OCI-LY3 (cell line): ENCODE results near the gene MYL3.

ENCODE experiments used
- H2AFZ ChIP-seq: fragments of 200-600, 300-600 bp; shearing (Covaris generic); 2 replicates; pipeline ENCODE4 v1.6.0; 2014; ENCODE audit warnings: antibody characterized with exemption, low read depth, low read length
- H3K27ac ChIP-seq: fragments of 200-600, 300-600 bp; sonication (generic); 2 replicates; pipeline ENCODE4 v1.5.1; 2014; ENCODE audit warnings: mild to moderate bottlenecking, low read length, moderate library complexity, mixed read lengths
- H3K27me3 ChIP-seq: fragments of 200-600, 300-600 bp; sonication (generic); 2 replicates; pipeline ENCODE4 v1.6.1; 2014; ENCODE audit warnings: low read depth, low read length, mixed read lengths
- H3K36me3 ChIP-seq: fragments of 200-600, 300-600 bp; sonication (generic); replicated peaks from 2 replicates; pipeline ENCODE3; 2014; ENCODE audit warnings: low read depth, low read length, mixed read lengths
- H3K4me1 ChIP-seq: fragments of 300-600, 200-600 bp; sonication (generic); 2 replicates; pipeline ENCODE4 v1.6.1; 2014; ENCODE audit warnings: low read length, mixed read lengths
- H3K4me2 ChIP-seq: fragments of 200-600, 300-600 bp; sonication (generic); 2 replicates; pipeline ENCODE4 v1.6.1; 2014; ENCODE audit warnings: low read length, mixed read lengths
- H3K4me3 ChIP-seq: fragments of 300-600, 200-600 bp; sonication (generic); 2 replicates; pipeline ENCODE4 v1.5.1; 2014; ENCODE audit warnings: antibody characterized with exemption, mild to moderate bottlenecking, low read length, moderate library complexity
- H3K79me2 ChIP-seq: fragments of 300-600, 200-600 bp; shearing (Covaris generic); 2 replicates; pipeline ENCODE4 v1.6.1; 2014; ENCODE audit warnings: mild to moderate bottlenecking, low read length, mixed read lengths
- H3K9ac ChIP-seq: fragments of 300-600, 200-600 bp; shearing (Covaris generic); 2 replicates; pipeline ENCODE4 v1.6.0; 2014; ENCODE audit warnings: mild to moderate bottlenecking, low read length, moderate library complexity
- H3K9me3 ChIP-seq: fragments of 200-600, 300-600 bp; shearing (Covaris generic); 2 replicates; pipeline ENCODE4 v1.6.1; 2014; ENCODE audit warnings: low read length, mixed read lengths; ENCODE audit not compliant: insufficient read depth
- H4K20me1 ChIP-seq: fragments of 200-600, 300-600 bp; sonication (generic); 2 replicates; pipeline ENCODE4 v1.6.1; 2016; ENCODE audit warnings: low read length, mixed read lengths; ENCODE audit not compliant: insufficient read depth
- EZH2phosphoT487 ChIP-seq: fragments of 200-600 bp; shearing (Covaris generic); IDR thresholded peaks from 2 replicates; pipeline ENCODE4 v1.6.1; 2018; ENCODE audit warnings: antibody characterized with exemption, mixed run types, low read depth
- TF ChIP-seq, protein P1 (sequence below): fragments of 200-600, 300-600 bp; sonication (generic); IDR thresholded peaks from 2 replicates; pipeline ENCODE4 v1.5.1; 2014; ENCODE audit warnings: antibody characterized with exemption, low read length, low read depth

Gene MYL3

DNA sequence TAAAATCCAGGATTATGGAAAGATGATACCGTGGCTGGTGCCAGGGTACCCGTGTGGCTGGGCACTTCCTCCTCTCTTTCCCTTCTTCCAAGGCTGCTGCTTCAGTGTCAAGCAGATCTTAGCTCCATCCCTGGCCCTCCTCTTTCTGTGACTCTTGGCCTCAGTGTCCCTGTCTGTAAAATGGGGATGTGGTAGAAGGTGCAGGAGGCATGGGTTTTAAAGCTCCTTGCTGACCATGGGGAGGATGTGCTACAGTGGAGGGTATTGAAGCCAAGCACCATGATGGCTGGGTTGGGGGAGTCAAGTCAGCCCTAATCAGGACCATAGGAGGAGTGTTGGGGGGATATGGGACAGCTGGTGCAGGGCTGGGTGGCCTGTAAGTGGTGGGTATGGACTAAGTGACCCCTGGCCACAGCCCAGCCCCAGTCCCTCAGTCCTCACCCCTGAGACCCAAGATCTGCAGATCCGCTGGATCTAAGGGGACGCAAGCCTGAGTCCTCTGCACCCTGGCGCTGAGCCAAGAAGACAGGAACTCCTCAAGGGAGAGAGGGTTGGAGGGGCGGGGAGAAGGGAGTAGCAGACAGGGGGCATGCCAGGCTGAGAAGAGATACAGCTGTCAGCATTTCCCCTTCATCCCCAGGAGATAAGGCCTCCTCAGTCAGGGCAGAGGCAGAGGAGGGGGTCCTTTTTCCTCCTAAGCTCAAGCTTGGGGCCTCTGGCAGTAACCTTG is 26.3 kb upstream of the MYL3 start:
- H3K4me2 ChIP-seq = no peak overlapping the region
- peaks cover 20% of the 10 kb centered on the region for H3K27me3 ChIP-seq
- no peak overlapping the region for H3K4me3 ChIP-seq
- H3K9ac ChIP-seq = no peak overlapping the region
- no peaks in the 10 kb centered on the region for H3K79me2 ChIP-seq
- TF ChIP-seq, protein P1, sequence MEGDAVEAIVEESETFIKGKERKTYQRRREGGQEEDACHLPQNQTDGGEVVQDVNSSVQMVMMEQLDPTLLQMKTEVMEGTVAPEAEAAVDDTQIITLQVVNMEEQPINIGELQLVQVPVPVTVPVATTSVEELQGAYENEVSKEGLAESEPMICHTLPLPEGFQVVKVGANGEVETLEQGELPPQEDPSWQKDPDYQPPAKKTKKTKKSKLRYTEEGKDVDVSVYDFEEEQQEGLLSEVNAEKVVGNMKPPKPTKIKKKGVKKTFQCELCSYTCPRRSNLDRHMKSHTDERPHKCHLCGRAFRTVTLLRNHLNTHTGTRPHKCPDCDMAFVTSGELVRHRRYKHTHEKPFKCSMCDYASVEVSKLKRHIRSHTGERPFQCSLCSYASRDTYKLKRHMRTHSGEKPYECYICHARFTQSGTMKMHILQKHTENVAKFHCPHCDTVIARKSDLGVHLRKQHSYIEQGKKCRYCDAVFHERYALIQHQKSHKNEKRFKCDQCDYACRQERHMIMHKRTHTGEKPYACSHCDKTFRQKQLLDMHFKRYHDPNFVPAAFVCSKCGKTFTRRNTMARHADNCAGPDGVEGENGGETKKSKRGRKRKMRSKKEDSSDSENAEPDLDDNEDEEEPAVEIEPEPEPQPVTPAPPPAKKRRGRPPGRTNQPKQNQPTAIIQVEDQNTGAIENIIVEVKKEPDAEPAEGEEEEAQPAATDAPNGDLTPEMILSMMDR = no peak
- no peak for TF ChIP-seq EZH2phosphoT487
- H2AFZ ChIP-seq = no peak overlapping the region
- H3K4me1 ChIP-seq = peaks cover 19% of the 10 kb centered on the region
- H4K20me1 ChIP-seq = no peaks in the 10 kb centered on the region
- no peak overlapping the region for H3K27ac ChIP-seq
- H3K9me3 ChIP-seq = no peaks in the 10 kb centered on the region
- H3K36me3 ChIP-seq = no peaks in the 10 kb centered on the region

DNA sequence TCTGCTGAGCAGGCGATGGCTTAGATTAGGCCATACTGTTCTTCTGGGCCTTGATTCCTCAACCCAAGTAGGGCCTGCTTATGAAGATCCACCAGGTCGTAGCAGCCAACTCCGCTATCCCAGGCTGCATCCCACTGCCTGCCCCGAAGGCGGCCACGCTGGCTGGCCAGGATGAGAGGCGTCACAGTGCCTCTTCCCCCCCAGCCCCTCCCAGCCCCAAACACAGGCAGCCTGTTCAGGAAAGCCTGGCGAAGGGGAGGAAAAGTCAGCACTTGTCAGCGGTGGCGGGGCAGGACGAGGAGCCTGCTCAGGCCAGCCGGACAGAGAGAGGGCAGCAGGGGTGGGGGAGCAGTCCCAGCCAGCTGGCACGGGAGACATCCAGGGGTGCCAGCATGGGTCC is 25.5 kb upstream of the MYL3 start:
- H3K4me1 ChIP-seq = peaks cover 15% of the 10 kb centered on the region
- H3K79me2 ChIP-seq = no peaks in the 10 kb centered on the region
- H3K9me3 ChIP-seq = no peaks in the 10 kb centered on the region
- no peak overlapping the region for H3K4me3 ChIP-seq
- no peak overlapping the region for H3K9ac ChIP-seq
- no peak overlapping the region for H3K4me2 ChIP-seq
- H4K20me1 ChIP-seq = no peaks in the 10 kb centered on the region
- H3K27ac ChIP-seq = no peak overlapping the region
- no peak for TF ChIP-seq EZH2phosphoT487
- peaks cover 20% of the 10 kb centered on the region for H3K27me3 ChIP-seq
- H2AFZ ChIP-seq = no peak overlapping the region
- H3K36me3 ChIP-seq = no peaks in the 10 kb centered on the region

DNA sequence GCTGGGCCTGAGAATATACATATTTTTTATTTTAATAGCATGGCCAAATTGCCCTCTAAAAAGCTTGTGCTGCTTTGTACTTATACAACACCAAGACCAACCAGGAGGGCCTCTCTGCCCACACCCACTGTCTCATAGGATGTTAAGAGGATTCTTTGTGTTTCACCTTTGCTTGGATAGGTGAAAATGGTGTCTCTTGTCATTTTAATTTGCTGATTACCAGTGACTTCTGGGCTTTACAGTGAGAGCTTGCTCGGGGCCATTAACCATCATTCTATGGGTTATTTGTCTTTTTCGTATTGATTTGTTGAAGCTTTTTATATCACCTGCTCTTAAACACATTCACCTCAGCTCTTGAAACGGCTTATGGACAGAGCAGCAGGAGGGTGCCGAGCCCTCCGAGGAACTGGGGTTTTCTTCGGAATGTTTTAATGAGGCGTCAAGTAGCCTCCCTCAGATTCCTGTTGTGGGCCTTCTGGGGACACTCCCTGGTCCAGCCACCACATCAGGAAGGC is 24.8 kb upstream of the MYL3 start:
- no peaks in the 10 kb centered on the region for H3K9me3 ChIP-seq
- no peaks in the 10 kb centered on the region for H3K79me2 ChIP-seq
- no peak overlapping the region for H3K27ac ChIP-seq
- no peak overlapping the region for H3K4me3 ChIP-seq
- no peak overlapping the region for H2AFZ ChIP-seq
- H3K36me3 ChIP-seq = no peaks in the 10 kb centered on the region
- peaks cover 20% of the 10 kb centered on the region for H3K27me3 ChIP-seq
- H4K20me1 ChIP-seq = no peaks in the 10 kb centered on the region
- H3K9ac ChIP-seq = no peak overlapping the region
- no peak for TF ChIP-seq EZH2phosphoT487
- TF ChIP-seq, protein P1 = no peak
- H3K4me2 ChIP-seq = no peak overlapping the region
- H3K4me1 ChIP-seq = peaks cover 9% of the 10 kb centered on the region

DNA sequence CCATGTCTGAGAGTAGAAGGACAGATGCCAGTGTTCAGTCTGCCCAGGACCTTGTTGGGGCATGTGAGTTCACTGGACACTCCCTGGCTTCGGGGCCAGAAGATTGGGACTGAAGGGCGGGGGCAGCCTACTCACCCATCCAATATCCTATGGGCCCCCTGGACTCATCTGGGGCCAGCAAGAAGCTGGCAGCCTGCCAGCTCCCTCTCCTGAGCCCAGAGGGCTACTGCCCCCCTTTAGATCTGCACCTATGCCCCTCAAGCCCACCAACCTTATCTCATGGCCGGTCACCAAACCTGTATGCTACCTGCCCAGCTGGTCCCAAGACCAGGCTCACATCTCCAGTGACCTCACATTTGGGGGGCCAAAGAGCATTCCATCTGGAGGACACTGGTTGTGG is 22.4 kb upstream of the MYL3 start:
- no peak for TF ChIP-seq EZH2phosphoT487
- TF ChIP-seq, protein P1 = no peak
- H3K27ac ChIP-seq = no peak overlapping the region
- H3K9me3 ChIP-seq = no peaks in the 10 kb centered on the region
- no peak overlapping the region for H3K4me3 ChIP-seq
- no peak overlapping the region for H3K9ac ChIP-seq
- H4K20me1 ChIP-seq = no peaks in the 10 kb centered on the region
- no peak overlapping the region for H2AFZ ChIP-seq
- H3K79me2 ChIP-seq = no peaks in the 10 kb centered on the region
- H3K27me3 ChIP-seq = peaks cover 12% of the 10 kb centered on the region; the same call in 1 of the 2 replicates
- no peaks in the 10 kb centered on the region for H3K4me1 ChIP-seq
- no peaks in the 10 kb centered on the region for H3K36me3 ChIP-seq
- H3K4me2 ChIP-seq = no peak overlapping the region
